K562 (cell line): ENCODE data around the gene PHTF2. TPM values are rescaled to one million over a fixed set of nuclear protein-coding genes. Genes with fewer than 3 reads are reported as not detected.

Source experiments
- ATAC-seq: fragments of 200-7000 bp; cut with Tn5 transposase; 3 replicates; pipeline ENCODE4 v1.9.1; 2020; ENCODE audit warnings: moderate library complexity
- BruUV-seq: library from RNA; stranded (reverse); fragments of 400-500 nt; replicated peaks from 2 replicates; lab custom pipeline; 2021; lab: Mats Ljungman, UMichigan
- CTCF ChIA-PET: fragments of 300-600 bp; formaldehyde crosslinking; extraction: SDS; loops from one replicate; lab custom pipeline; 2021; ENCODE audit warnings: low intra/inter-chr PET ratio; lab: Yijun Ruan, JAX
- POLR2A ChIA-PET: fragments of 300-600, 350-650 bp; sonication (Branson Sonifier 250); formaldehyde crosslinking; extraction: SDS; loops from one replicate; lab custom pipeline; 2021; ENCODE audit warnings: antibody characterized with exemption, inconsistent platforms; lab: Yijun Ruan, JAX
- DNase-seq, 4 experiments: peaks; one replicate each; pipeline versions ENCODE4 v3.0.0 to v3.0.0-alpha.2; 2011 to 2018; ENCODE audit warnings: low spot score in 3 of 4, mixed read lengths in 3 of 4; ENCODE audit errors: extremely low read depth in 1 of 4
- FAIRE-seq: peaks from 2 replicates; lab custom pipeline; 2011; peaks lifted over from hg19 to GRCh38; lab: Jason Lieb, UNC
- H2AFZ ChIP-seq: 2 replicates; pipeline ENCODE4 v1.6.0; 2011; ENCODE audit warnings: low read depth, low read length, control low read depth, inconsistent platforms
- H3K27ac ChIP-seq: fragments of 200-600 bp; 3 replicates; pipeline ENCODE4 v1.8.0; 2011; ENCODE audit warnings: low read depth, mild to moderate bottlenecking, control low read depth, inconsistent platforms, low read length, moderate library complexity, mixed read lengths; ENCODE audit errors: extremely low read depth
- H3K27me3 ChIP-seq, 2 experiments: fragments of 300-600 bp in 1 of 2; 2 replicates in 1 of 2; 3 replicates in 1 of 2; pipeline versions ENCODE4 v1.6.0 to v1.8.0; 2011; ENCODE audit warnings: inconsistent platforms in 2 of 2, low read length in 2 of 2, mild to moderate bottlenecking in 1 of 2, mixed read lengths in 1 of 2, moderate library complexity in 1 of 2; ENCODE audit not compliant: control insufficient read depth in 2 of 2, insufficient read depth in 2 of 2
- H3K36me3 ChIP-seq: fragments of 300-600 bp; 3 replicates; pipeline ENCODE4 v1.8.0; 2011; ENCODE audit warnings: mild to moderate bottlenecking, low read length, inconsistent platforms; ENCODE audit not compliant: control insufficient read depth, insufficient read depth
- H3K4me1 ChIP-seq, 2 experiments: fragments of 200-600 bp in 1 of 2; replicated peaks in 1 of 2; 2 replicates in 1 of 2; 3 replicates in 1 of 2; pipeline versions ENCODE4 v1.5.1 to v1.8.0; 2011; ENCODE audit warnings: inconsistent platforms in 2 of 2, low read length in 2 of 2, mild to moderate bottlenecking in 1 of 2, mixed read lengths in 1 of 2, moderate library complexity in 1 of 2; ENCODE audit not compliant: control insufficient read depth in 2 of 2, insufficient read depth in 2 of 2
- H3K4me2 ChIP-seq: 2 replicates; pipeline ENCODE4 v1.6.1; 2011; ENCODE audit warnings: low read length, control low read depth, inconsistent platforms, mixed read lengths; ENCODE audit not compliant: insufficient read depth
- H3K4me3 ChIP-seq: fragments of 200-600 bp; sonication (generic), shearing (Covaris generic); 2 replicates; pipeline ENCODE4 v1.5.1; 2016; ENCODE audit warnings: control low read depth, inconsistent platforms
- H3K79me2 ChIP-seq: fragments of 200-600 bp; 3 replicates; pipeline ENCODE4 v1.8.0; 2011; ENCODE audit warnings: low read length, inconsistent platforms; ENCODE audit not compliant: control insufficient read depth, insufficient read depth
- H3K9ac ChIP-seq, 2 experiments: 2 replicates each; pipeline versions ENCODE4 v1.6.0 to v1.6.1; 2011; ENCODE audit warnings: low read depth in 2 of 2, low read length in 2 of 2, control low read depth in 1 of 2, inconsistent platforms in 1 of 2, mild to moderate bottlenecking in 1 of 2, mixed read lengths in 1 of 2; ENCODE audit not compliant: insufficient read depth in 1 of 2
- H3K9me1 ChIP-seq: one replicate; pipeline ENCODE4 v1.6.0; 2011; ENCODE audit warnings: inconsistent platforms, mild to moderate bottlenecking, low read length, moderate library complexity; ENCODE audit not compliant: control insufficient read depth, insufficient read depth
- H3K9me3 ChIP-seq: replicated peaks from 2 replicates; pipeline ENCODE4 v1.5.1; 2011; ENCODE audit warnings: low read depth, low read length, inconsistent platforms; ENCODE audit not compliant: control insufficient read depth, insufficient read depth
- H4K20me1 ChIP-seq: replicated peaks from 2 replicates; pipeline ENCODE4 v1.6.1; 2011; ENCODE audit warnings: low read length, inconsistent platforms, mixed read lengths; ENCODE audit not compliant: control insufficient read depth, insufficient read depth
- E2F8 ChIP-seq: fragments of 450-650 bp; IDR thresholded peaks from 2 replicates; pipeline ENCODE4 v1.7.1; 2018; ENCODE audit warnings: mild to moderate bottlenecking, low read depth; ENCODE audit not compliant: partially characterized antibody
- HIVEP1 ChIP-seq: fragments of 250-450 bp; sonication (Bioruptor Pico); IDR thresholded peaks from 2 replicates; pipeline ENCODE4 v1.4.0; 2020; ENCODE audit warnings: mild to moderate bottlenecking
- KLF13 ChIP-seq: fragments of 450-650 bp; IDR thresholded peaks from 2 replicates; pipeline ENCODE4 v1.6.1; 2016; ENCODE audit warnings: missing genetic modification characterization, low read depth, mild to moderate bottlenecking, missing compliant biosample characterization, moderate library complexity, borderline replicate concordance
- POLR2H ChIP-seq: IDR thresholded peaks from 2 replicates; pipeline ENCODE4 v1.6.1; 2016; ENCODE audit warnings: missing genetic modification characterization, low read depth, mild to moderate bottlenecking, control low read depth, missing compliant biosample characterization, moderate library complexity
- SMAD2 ChIP-seq: fragments of 150-350 bp; IDR thresholded peaks from 2 replicates; pipeline ENCODE4 v1.6.1; 2014; ENCODE audit warnings: low read depth, mild to moderate bottlenecking, low read length
- ZNF592 ChIP-seq: fragments of 450-650 bp; IDR thresholded peaks from 2 replicates; pipeline ENCODE4 v1.6.1; 2017; ENCODE audit warnings: antibody characterized with exemption, mild to moderate bottlenecking
- WGBS: fragments of 100-300 bp; shearing (Covaris generic); methylation state at CpG from one replicate; pipeline ENCODE4 v1.1.6; 2016; ENCODE audit warnings: low coverage, mixed read lengths; ENCODE audit not compliant: insufficient coverage; ENCODE audit errors: missing lambda C conversion rate; 5-methylcytosine and 5-hydroxymethylcytosine counted together
- in situ Hi-C: fragments of 300-500 bp; cut with MboI; formaldehyde crosslinking; loops from 4 replicates; pipeline ENCODE4 v1.15.0; 2018; ENCODE audit warnings: inconsistent platforms, mixed read lengths
- intact Hi-C: fragments of 100-400 bp; cut with micrococcal nuclease; formaldehyde crosslinking; loops from 2 replicates; pipeline ENCODE4 v1.14.2; 2022
- polyA plus RNA-seq, 8 experiments: library from polyadenylated mRNA; depleted of rRNA in 4 of 8; stranded (reverse) in 5 of 8; unstranded in 3 of 8; fragments of >200 nt; fragmentation: Nextera tagmentation in 2 of 8; fragmentation: Illumina TruSeq in 1 of 8; extraction: Ambion mirVana in 2 of 8; extraction: Trizol in 1 of 8; gene quantifications; 2 replicates each; pipeline versions ENCODE4 v1.2.1 to v1.2.3, GENCODE V29; 2011 to 2014; ENCODE audit warnings: inconsistent platforms in 1 of 8, missing spikeins in 1 of 8
- total RNA-seq, 7 experiments: library from RNA; depleted of rRNA in 6 of 7; stranded (reverse); fragments of >200 nt in 6 of 7; fragmentation: Illumina TruSeq in 2 of 7; extraction: Trizol in 2 of 7; gene quantifications; 2 replicates each; pipeline versions ENCODE4 v1.2.1 to v1.2.3, GENCODE V29; 2011 to 2021; ENCODE audit warnings: low replicate concordance in 1 of 7

The PHTF2 gene
- total and polyA plus RNA-seq, 9 of the 15 experiments (the other 6 are each of a cell fraction or from before 2014, with no cell fraction given) = 17.9 to 43.6 (median 25.4) TPM

- CTCF ChIA-PET = no interaction called here
- Histone ChIP-seq H3K9ac (no peak overlapping the region), H3K9me1 (no peaks in the 10 kb centered on the region), H3K36me3 (peaks cover 7% of the 10 kb centered on the region; the same call in 2 of the 3 replicates), H3K9me3 (no peaks in the 10 kb centered on the region), H4K20me1 (no peaks in the 10 kb centered on the region), H3K79me2 (peaks cover 96% of the 10 kb centered on the region), H3K4me3 (no peak overlapping the region), H3K27ac (no peak overlapping the region), H3K4me1 (peaks cover 0 to 17% of the 10 kb centered on the region in 2 experiments; a peak in 3 of 5 replicates), H3K27me3 (no peaks in the 10 kb centered on the region), H3K4me2 (no peak overlapping the region), H2AFZ (no peak overlapping the region)
- intact Hi-C loops = no loop called here
- WGBS = 89% methylated on average over 2 of the region's 2 CpGs
- POLR2A ChIA-PET = interaction anchor here (1.1 to 1.5 kb wide), 2 partner anchors 10 to 20 kb away, joined by 3 to 4 read pairs; no protein-coding TSS in a partner anchor
- no peak; the same call in 2 of the 3 replicates for ATAC-seq
- no TSS peak for BruUV-seq
- no peak for TF ChIP-seq SMAD2
- 0 out of 2 replicates have a peak, but pooled peaks have one; percentile 27 for TF ChIP-seq POLR2H (tag)
- DNase-seq = no peak
- no peak for FAIRE-seq
- in situ Hi-C loops = no loop called here
Observed at GRCh38 chr7:77811516-77812289, 13.1 kb downstream of the PHTF2 start.

GRCh38 chr7:77812290-77812685 is 13.7 kb downstream of the PHTF2 start:
- Histone ChIP-seq H3K4me2 (no peak overlapping the region), H3K9me3 (no peaks in the 10 kb centered on the region), H3K9me1 (no peaks in the 10 kb centered on the region), H3K9ac (no peak overlapping the region), H3K27me3 (no peaks in the 10 kb centered on the region), H2AFZ (no peak overlapping the region), H3K4me1 (peaks cover 0 to 17% of the 10 kb centered on the region in 2 experiments; a peak in 3 of 5 replicates), H3K27ac (no peak overlapping the region), H3K36me3 (peaks cover 13% of the 10 kb centered on the region; the same call in 2 of the 3 replicates), H4K20me1 (no peaks in the 10 kb centered on the region), H3K4me3 (no peak overlapping the region), H3K79me2 (peaks cover 96% of the 10 kb centered on the region)
- in situ Hi-C loops (no loop called here), intact Hi-C loops (no loop called here)
- no TSS peak for BruUV-seq
- POLR2A ChIA-PET = interaction anchor here (1.1 to 1.5 kb wide), 2 partner anchors 11 to 19 kb away, joined by 3 to 4 read pairs; no protein-coding TSS in a partner anchor
- FAIRE-seq (no peak), DNase-seq (no peak), ATAC-seq (no peak)
- CTCF ChIA-PET = no interaction called here
- WGBS = 100% methylated on average over 1 of the region's 1 CpG
- TF ChIP-seq HIVEP1 (CRISPR knock-in tag) (no peak), E2F8 (no peak), KLF13 (tag) (no peak), ZNF592 (no peak)
